K562 (cell line): ENCODE data around the gene CD300H. TPM values are rescaled to one million over a fixed set of nuclear protein-coding genes. Genes with fewer than 3 reads are reported as not detected.

ENCODE experiments used
- HDGF ChIP-seq: fragments of 450-650 bp; IDR thresholded peaks from 2 replicates; pipeline ENCODE4 v1.6.1; 2016
- KHSRP ChIP-seq: fragments of 450-650 bp; IDR thresholded peaks from 2 replicates; pipeline ENCODE4 v1.6.1; 2017
- MGA ChIP-seq: fragments of 450-650 bp; IDR thresholded peaks from 2 replicates; pipeline ENCODE4 v1.6.1; 2016; ENCODE audit warnings: mild to moderate bottlenecking, moderate library complexity
- PHF20 ChIP-seq: fragments of 450-650 bp; IDR thresholded peaks from 2 replicates; pipeline ENCODE4 v1.6.1; 2018; ENCODE audit not compliant: partially characterized antibody
- POLR2H ChIP-seq: IDR thresholded peaks from 2 replicates; pipeline ENCODE4 v1.6.1; 2016; ENCODE audit warnings: missing genetic modification characterization, low read depth, mild to moderate bottlenecking, control low read depth, missing compliant biosample characterization, moderate library complexity
- PRMT5 ChIP-seq: sonication (generic); formaldehyde crosslinking; IDR thresholded peaks from 2 replicates; pipeline ENCODE4 v1.5.0; 2020; ENCODE audit warnings: missing genetic modification reagents
- SRSF7 ChIP-seq: fragments of 200-400 bp; formaldehyde crosslinking; optimal IDR thresholded peaks from 2 replicates; pipeline ENCODE3; 2017; ENCODE audit warnings: mild to moderate bottlenecking, low read depth, low read length
- STAT5B ChIP-seq: fragments of 250-450 bp; sonication (Bioruptor Pico); IDR thresholded peaks from 2 replicates; pipeline ENCODE4 v1.8.0; 2021; ENCODE audit warnings: mild to moderate bottlenecking, inconsistent platforms
- ZNF324 ChIP-seq: fragments of 250-450 bp; sonication (Bioruptor Pico); IDR thresholded peaks from 2 replicates; pipeline ENCODE4 v1.4.0; 2020; ENCODE audit warnings: mild to moderate bottlenecking
- ZNF511 ChIP-seq: sonication (generic); formaldehyde crosslinking; IDR thresholded peaks from 2 replicates; pipeline ENCODE4 v1.8.0; 2022; ENCODE audit warnings: mild to moderate bottlenecking, missing genetic modification reagents
- ZNF717 ChIP-seq: fragments of 250-450 bp; sonication (Bioruptor Pico); IDR thresholded peaks from 2 replicates; pipeline ENCODE4 v1.5.0; 2021
- polyA plus RNA-seq, 8 experiments: library from polyadenylated mRNA; depleted of rRNA in 4 of 8; stranded (reverse) in 5 of 8; unstranded in 3 of 8; fragments of >200 nt; fragmentation: Nextera tagmentation in 2 of 8; fragmentation: Illumina TruSeq in 1 of 8; extraction: Ambion mirVana in 2 of 8; extraction: Trizol in 1 of 8; gene quantifications; 2 replicates each; pipeline versions ENCODE4 v1.2.1 to v1.2.3, GENCODE V29; 2011 to 2014; ENCODE audit warnings: inconsistent platforms in 1 of 8, missing spikeins in 1 of 8
- total RNA-seq, 7 experiments: library from RNA; depleted of rRNA in 6 of 7; stranded (reverse); fragments of >200 nt in 6 of 7; fragmentation: Illumina TruSeq in 2 of 7; extraction: Trizol in 2 of 7; gene quantifications; 2 replicates each; pipeline versions ENCODE4 v1.2.1 to v1.2.3, GENCODE V29; 2011 to 2021; ENCODE audit warnings: low replicate concordance in 1 of 7

The CD300H gene
- total and polyA plus RNA-seq, 9 of the 15 experiments (the other 6 are each of a cell fraction or from before 2014, with no cell fraction given): not detected

- TF ChIP-seq MGA (no peak), ZNF324 (no peak), ZNF717 (CRISPR knock-in tag) (no peak), STAT5B (no peak), KHSRP (no peak), PRMT5 (CRISPR knock-in tag) (no peak), PHF20 (no peak), HDGF (no peak), SRSF7 (no peak), POLR2H (no peak), ZNF511 (no peak)
Measured at GRCh38 chr17:74567397-74567796, at the start of gene CD300H (continued).
